HEK293 (cell line): ENCODE results near the gene CRB2.

Source experiments
- CTCF ChIP-seq: fragments of 450-650 bp; formaldehyde crosslinking; IDR thresholded peaks from 2 replicates; pipeline ENCODE4 v1.5.1; 2016; ENCODE audit warnings: missing biosample characterization, missing genetic modification characterization
- PBX3 ChIP-seq: sonication (generic); formaldehyde crosslinking; IDR thresholded peaks from 2 replicates; pipeline ENCODE4 v1.8.1; 2022; ENCODE audit warnings: mild to moderate bottlenecking, moderate library complexity, missing genetic modification reagents
- PRDM1 ChIP-seq: fragments of 450-650 bp; formaldehyde crosslinking; IDR thresholded peaks from 2 replicates; pipeline ENCODE4; 2016; ENCODE audit warnings: missing biosample characterization, missing genetic modification characterization
- REPIN1 ChIP-seq: fragments of 450-650 bp; formaldehyde crosslinking; IDR thresholded peaks from 2 replicates; pipeline ENCODE4 v1.5.1; 2017; ENCODE audit warnings: missing biosample characterization, missing genetic modification characterization, low read depth
- ZBTB11 ChIP-seq: fragments of 450-650 bp; formaldehyde crosslinking; conservative IDR thresholded peaks from 2 replicates; pipeline ENCODE4 v1.5.1; 2016; ENCODE audit warnings: low read depth, missing biosample characterization, missing genetic modification characterization
- ZBTB21 ChIP-seq: fragments of 450-650 bp; formaldehyde crosslinking; IDR thresholded peaks from 2 replicates; pipeline ENCODE4 v1.5.1; 2017; ENCODE audit warnings: missing biosample characterization, missing genetic modification characterization
- ZBTB26 ChIP-seq: fragments of 450-650 bp; formaldehyde crosslinking; optimal IDR thresholded peaks from 2 replicates; pipeline ENCODE3; 2016; ENCODE audit warnings: missing biosample characterization, mild to moderate bottlenecking, missing genetic modification characterization
- ZNF518A ChIP-seq: fragments of 450-650 bp; formaldehyde crosslinking; conservative IDR thresholded peaks from 2 replicates; pipeline ENCODE4 v1.5.1; 2016; ENCODE audit warnings: low read depth, missing biosample characterization, missing genetic modification characterization

GRCh38 chr9:123411636-123412035, 55.6 kb downstream of the CRB2 start:
- no peak for TF ChIP-seq ZBTB21
- no peak for TF ChIP-seq CTCF (tag by site-specific recombination)
- TF ChIP-seq ZBTB26 (tag by site-specific recombination) = no peak
- no peak for TF ChIP-seq ZNF518A
- TF ChIP-seq PBX3 (CRISPR knock-in tag) = no peak
- no peak for TF ChIP-seq REPIN1 (tag by site-specific recombination)
- no peak for TF ChIP-seq ZBTB11 (tag by site-specific recombination)
- TF ChIP-seq PRDM1 = no peak
